ENCODE results near the gene SFMBT1.

- no peak for TF ChIP-seq CTCF (IDR thresholded peaks at IDR 0.05)
- no peak for TF ChIP-seq POLR2A (IDR thresholded peaks at IDR 0.05)
These were observed 46.3 kb upstream of the SFMBT1 start for GRCh38 chr3:53092216-53092615.

All from ovary (tissue), 3 donors.